T follicular helper cell (primary cell): ENCODE data around the gene FBXL4.

Experiments
- DNase-seq: peaks from one replicate; pipeline ENCODE4 v3.0.0-alpha.2; 2020; ENCODE audit warnings: low read depth

The FBXL4 gene

DNA sequence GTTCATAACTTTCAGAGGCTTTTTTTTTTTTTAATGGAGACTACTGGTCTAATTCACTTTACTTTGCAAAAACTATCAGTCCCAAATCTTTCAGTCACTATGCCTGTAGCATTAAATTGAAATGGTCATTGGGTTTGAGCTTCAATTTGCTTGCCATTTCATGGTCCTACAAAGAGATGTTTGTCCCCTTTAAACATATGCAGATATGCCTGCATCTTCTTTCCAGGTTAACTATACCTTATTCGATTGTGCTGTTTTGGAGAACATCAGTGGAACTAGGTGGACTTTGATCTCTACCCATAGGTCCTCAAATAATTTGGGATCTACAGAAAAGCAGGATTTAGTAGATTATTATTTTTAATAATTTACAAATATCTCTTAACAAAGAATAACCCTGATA is 108.8 kb downstream of the FBXL4 start:
- no peak for DNase-seq

GRCh38 chr6:98838032-98838431 is 109.7 kb downstream of the FBXL4 start:
- DNase-seq = no peak

DNA sequence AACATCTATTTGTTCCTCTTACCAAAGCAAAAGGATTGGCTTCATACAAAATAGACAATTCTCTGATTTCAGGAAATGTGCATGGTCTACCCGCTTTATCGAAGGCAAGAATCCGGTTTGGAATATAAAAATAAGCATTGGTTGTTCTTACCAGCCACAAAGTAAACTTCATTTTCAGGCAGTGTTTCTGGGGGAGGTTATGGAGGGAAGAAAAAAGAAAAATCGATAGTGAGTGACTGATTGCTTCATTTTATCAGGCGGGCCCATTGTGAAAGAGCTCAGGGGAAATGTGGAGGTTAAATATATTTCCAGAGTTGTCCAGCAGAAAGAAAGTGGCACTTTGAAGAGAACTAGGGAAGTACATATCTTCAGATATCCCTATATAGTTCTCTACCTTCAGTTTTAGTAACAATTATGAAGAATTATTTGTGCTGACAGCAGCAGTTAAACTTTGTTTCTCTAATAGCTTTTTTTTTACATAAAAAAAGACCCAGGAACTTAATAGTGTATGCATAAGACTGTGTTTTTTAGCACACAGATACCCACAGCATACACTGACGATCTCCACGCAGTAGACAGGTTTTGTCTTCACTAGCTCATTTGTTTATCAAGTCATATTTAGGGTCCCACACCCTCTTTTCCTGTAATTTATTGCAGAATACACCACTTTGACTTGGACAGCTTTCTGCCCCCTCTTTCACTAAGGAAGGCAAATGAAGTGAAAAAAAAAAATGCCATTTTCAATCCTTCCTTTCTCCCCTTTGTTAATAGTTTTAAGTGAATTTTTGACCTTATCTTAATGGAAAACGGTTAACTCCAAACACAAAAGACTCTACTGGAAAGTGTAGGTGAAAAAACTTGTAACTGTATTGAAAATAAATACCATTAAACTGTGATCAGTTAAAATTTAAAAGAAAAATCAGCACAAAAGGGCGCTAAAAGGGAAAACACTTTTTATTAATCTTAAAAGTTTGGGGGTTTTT is 110.5 kb downstream of the FBXL4 start:
- DNase-seq = no peak

GRCh38 chr6:98836025-98836961 is 111.5 kb downstream of the FBXL4 start:
- DNase-seq = no peak

DNA sequence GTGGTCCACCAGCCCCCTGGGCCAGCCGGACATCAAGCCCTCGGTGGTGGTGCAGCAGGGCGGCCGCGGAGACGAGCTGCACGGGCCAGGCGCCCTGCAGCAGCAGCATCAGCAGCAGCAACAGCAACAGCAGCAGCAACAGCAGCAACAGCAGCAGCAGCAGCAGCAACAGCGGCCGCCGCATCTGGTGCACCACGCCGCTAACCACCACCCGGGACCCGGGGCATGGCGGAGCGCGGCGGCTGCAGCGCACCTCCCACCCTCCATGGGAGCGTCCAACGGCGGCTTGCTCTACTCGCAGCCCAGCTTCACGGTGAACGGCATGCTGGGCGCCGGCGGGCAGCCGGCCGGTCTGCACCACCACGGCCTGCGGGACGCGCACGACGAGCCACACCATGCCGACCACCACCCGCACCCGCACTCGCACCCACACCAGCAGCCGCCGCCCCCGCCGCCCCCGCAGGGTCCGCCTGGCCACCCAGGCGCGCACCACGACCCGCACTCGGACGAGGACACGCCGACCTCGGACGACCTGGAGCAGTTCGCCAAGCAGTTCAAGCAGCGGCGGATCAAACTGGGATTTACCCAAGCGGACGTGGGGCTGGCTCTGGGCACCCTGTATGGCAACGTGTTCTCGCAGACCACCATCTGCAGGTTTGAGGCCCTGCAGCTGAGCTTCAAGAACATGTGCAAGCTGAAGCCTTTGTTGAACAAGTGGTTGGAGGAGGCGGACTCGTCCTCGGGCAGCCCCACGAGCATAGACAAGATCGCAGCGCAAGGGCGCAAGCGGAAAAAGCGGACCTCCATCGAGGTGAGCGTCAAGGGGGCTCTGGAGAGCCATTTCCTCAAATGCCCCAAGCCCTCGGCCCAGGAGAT is 112.4 kb downstream of the FBXL4 start:
- DNase-seq = no peak

- peak; percentile 48 for DNase-seq
These were observed 113.4 kb downstream of the FBXL4 start, which contains the start of gene POU3F2 for GRCh38 chr6:98834060-98835031. POU3F2 (plus strand) TSS chr6:98834574; CDS start chr6:98834874, 300 bp downstream.

DNA sequence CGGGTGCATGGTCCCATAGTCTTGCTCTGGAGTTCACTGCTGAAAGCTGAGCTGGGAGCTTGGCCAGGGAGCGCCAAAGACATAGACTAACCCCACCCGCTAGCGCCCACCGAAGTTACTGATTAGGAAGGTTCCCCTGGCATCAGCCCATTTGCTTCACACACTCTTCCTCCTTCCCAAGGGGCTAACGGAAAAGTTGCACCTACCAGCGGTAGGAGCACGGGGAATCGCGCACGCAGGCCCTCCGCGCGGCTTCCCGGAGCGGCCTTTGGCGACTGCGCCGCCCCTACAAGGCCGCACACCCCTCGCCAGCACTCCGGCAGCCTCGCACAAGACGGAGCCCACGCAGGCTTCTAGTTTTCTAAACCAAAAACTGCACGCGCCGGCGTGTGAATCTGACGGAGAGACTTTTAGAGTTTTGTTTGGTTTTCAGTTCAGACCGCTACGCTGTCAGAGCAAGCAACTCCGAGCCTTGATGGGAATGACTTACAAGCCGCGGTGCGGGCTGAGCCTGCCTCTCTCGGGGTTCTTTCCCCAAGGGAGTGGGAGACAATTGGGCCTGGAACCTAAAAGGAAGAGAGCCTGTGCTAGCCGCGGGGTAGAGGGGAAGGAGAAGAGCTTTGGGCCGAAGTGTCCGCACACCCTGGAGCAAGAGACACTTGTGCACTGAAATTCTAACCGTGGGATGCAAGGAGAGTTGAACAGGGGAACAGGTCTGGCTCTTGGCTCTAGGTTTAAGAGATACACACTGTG is 114.3 kb downstream of the FBXL4 start:
- no peak for DNase-seq

GRCh38 chr6:98833057-98833306 is 114.8 kb downstream of the FBXL4 start:
- no peak for DNase-seq

GRCh38 chr6:98832284-98833056 is 115.3 kb downstream of the FBXL4 start:
- no peak for DNase-seq

GRCh38 chr6:98831959-98832283 is 115.8 kb downstream of the FBXL4 start:
- DNase-seq = no peak

DNA sequence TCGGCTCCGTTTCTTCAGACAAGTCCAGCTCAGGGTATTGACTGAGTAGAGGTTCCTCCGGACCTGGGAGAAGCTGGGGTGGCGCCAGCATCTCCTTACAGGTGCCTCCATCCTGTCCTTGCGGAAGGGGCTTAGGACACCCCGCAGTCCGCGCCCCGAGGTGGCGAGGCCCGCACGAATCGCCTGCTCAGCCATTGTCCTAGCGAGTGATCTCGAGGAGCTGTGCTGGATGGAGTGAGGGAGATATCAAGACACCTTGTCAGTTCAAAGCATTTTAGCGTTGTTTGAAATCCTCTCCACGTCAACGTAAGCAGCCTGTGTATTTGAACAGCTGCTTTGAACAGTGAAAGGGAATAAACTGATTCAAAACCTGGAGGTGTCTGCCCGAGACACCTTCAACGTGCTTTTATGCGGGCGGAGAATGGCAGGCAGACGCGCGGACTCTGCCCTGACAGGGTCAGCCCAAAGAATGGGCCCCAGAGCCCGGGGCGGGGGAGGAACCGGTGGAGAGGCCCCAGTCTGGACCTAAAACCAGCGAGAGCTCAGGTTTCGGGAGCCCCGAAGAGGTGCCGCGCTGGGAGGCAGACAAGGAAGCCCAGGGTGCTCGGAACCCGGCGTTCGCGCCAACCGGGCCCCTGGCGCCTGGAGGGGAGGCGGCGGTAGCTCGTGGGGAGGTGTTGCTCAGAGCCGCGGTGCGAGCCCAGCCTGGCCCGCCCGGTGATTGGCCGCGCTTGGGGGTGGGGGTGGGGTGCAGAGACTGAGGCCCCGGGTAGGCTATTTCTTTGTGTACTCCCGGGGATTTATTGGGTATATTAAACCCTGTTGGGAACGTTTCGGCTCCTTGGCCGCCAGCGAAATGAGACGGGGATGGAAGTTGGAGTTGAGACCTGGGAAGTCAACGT is 116.4 kb downstream of the FBXL4 start:
- no peak for DNase-seq

GRCh38 chr6:98830146-98830545 is 117.6 kb downstream of the FBXL4 start:
- no peak for DNase-seq

- DNase-seq = no peak
These were observed 118.8 kb downstream of the FBXL4 start for GRCh38 chr6:98828941-98829411.

GRCh38 chr6:98828211-98828788 is 119.4 kb downstream of the FBXL4 start:
- DNase-seq = no peak

- no peak for DNase-seq
These were observed 120.2 kb downstream of the FBXL4 start for GRCh38 chr6:98827295-98828159.

DNA sequence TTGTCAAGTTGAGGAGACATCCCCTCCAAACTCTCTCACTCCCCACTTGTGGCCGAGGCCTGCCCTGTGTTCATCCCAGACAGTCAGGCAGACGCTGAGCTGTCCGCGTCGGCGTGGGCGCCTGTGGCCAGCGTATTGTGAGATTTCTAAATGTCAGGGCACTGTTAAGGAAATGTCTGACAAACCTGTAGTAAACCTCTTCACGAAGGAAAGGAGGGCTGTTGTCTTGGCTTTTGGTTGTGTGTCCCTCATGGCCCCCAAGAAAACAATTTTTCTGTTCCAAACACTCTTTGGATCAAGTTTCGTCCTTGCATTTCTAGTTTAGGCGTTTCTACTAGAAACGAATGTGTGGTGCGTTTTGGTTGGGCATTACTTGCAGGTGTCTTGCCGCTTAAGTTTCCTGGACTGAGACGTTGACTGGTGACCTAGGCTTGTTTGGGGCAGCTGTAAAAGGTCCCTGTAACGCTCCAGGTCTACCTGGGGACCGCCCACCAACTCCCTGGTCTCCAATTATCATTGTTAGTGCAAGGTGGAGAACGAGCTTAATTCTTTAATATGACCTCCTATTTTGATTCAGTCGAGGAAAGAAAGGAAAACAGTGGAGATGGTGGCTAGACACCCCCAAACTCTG is 122.0 kb downstream of the FBXL4 start:
- no peak for DNase-seq
